GM21786 (cell line): ENCODE measurements around the gene CHD2.

Source experiments
- ATAC-seq: cut with Tn5 transposase; IDR thresholded peaks from one replicate; pipeline ENCODE4 v1.9.1; 2021; ENCODE audit not compliant: unreplicated experiment

CHD2 gene

GRCh38 chr15:92958105-92958504 lies 58.0 kb downstream of the CHD2 start:
- ATAC-seq, result no peak

GRCh38 chr15:92959219-92959618 lies 59.1 kb downstream of the CHD2 start:
- ATAC-seq, result no peak

- no peak for ATAC-seq
Measured at GRCh38 chr15:92960996-92961681, 61.0 kb downstream of the CHD2 start.

GRCh38 chr15:92962914-92963313 lies 62.8 kb downstream of the CHD2 start:
- no peak for ATAC-seq

- no peak for ATAC-seq
Measured at GRCh38 chr15:92963794-92964193, 63.7 kb downstream of the CHD2 start.

GRCh38 chr15:92968926-92969651 lies 69.0 kb downstream of the CHD2 start:
- ATAC-seq, result no peak

GRCh38 chr15:92970656-92971055 lies 70.5 kb downstream of the CHD2 start:
- ATAC-seq, result no peak

- no peak for ATAC-seq
Measured at GRCh38 chr15:92971081-92971480, 71.0 kb downstream of the CHD2 start.

GRCh38 chr15:92971713-92972112 lies 71.6 kb downstream of the CHD2 start:
- ATAC-seq, result no peak

GRCh38 chr15:92974183-92974915 lies 74.2 kb downstream of the CHD2 start:
- no peak for ATAC-seq

GRCh38 chr15:92979011-92979701 lies 79.0 kb downstream of the CHD2 start:
- no peak for ATAC-seq

GRCh38 chr15:92981333-92981732 lies 81.2 kb downstream of the CHD2 start:
- no peak for ATAC-seq

GRCh38 chr15:92984161-92984560 lies 84.0 kb downstream of the CHD2 start:
- no peak for ATAC-seq

GRCh38 chr15:92989470-92989869 lies 89.3 kb downstream of the CHD2 start:
- ATAC-seq, result peak; percentile 84

GRCh38 chr15:92990031-92990430 lies 89.9 kb downstream of the CHD2 start:
- no peak for ATAC-seq

GRCh38 chr15:92992720-92993119 lies 92.6 kb downstream of the CHD2 start:
- ATAC-seq, result no peak

- ATAC-seq, result no peak
Measured at GRCh38 chr15:92997821-92998220, 97.7 kb downstream of the CHD2 start.

GRCh38 chr15:93001156-93001555 lies 101.0 kb downstream of the CHD2 start:
- ATAC-seq, result no peak

GRCh38 chr15:93001881-93002280 lies 101.8 kb downstream of the CHD2 start:
- ATAC-seq, result no peak

GRCh38 chr15:93005133-93005532 lies 105.0 kb downstream of the CHD2 start:
- no peak for ATAC-seq

GRCh38 chr15:93007994-93008393 lies 107.9 kb downstream of the CHD2 start:
- no peak for ATAC-seq
